ENCODE measurements around the gene ARHGDIB. TPM values are rescaled to one million over a fixed set of nuclear protein-coding genes. Genes with fewer than 3 reads are reported as not detected.

The ARHGDIB gene
- total RNA-seq, 3 donors from 2014 or later = 241 to 278 (median 247) TPM

DNA sequence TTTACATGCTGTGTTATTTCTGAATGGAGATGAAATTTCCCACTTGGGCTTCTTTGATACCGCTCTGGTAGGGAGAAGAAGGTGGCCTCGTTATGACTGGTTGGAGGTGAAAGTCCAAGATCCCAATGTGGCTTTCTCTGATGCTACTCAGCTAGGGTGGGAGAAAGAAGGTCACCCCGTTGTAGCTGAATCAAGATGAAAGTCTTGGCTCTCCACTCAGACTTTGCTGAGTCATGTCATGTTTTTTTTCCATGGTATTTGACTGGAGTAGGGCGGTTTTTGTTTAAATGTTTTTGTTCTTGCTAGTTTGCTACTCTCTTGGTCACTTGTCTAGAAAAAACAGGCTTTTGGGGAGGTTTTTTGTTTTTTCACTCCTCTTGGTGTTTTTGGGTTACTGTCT is 9.1 kb upstream of the ARHGDIB start:
- DNase-seq (no peak), ATAC-seq (no peak)
- no peaks in the 10 kb centered on the region for H3K9me3 Mint-ChIP-seq
- H3K4me3 Mint-ChIP-seq = no peak overlapping the region
- H3K36me3 Mint-ChIP-seq (ENCODE audit: insufficient read depth) = no peaks in the 10 kb centered on the region
- peaks cover 33% of the 10 kb centered on the region for H3K4me1 Mint-ChIP-seq (ENCODE audit: low read depth)
- no peaks in the 10 kb centered on the region for H3K27me3 Mint-ChIP-seq (ENCODE audit: low read depth)

GRCh38 chr12:14968478-14968877 is 7.1 kb upstream of the ARHGDIB start:
- DNase-seq (no peak), ATAC-seq (no peak)
- no peak overlapping the region for H3K4me3 Mint-ChIP-seq
- no peaks in the 10 kb centered on the region for H3K27me3 Mint-ChIP-seq (ENCODE audit: low read depth)
- no peaks in the 10 kb centered on the region for H3K9me3 Mint-ChIP-seq
- no peaks in the 10 kb centered on the region for H3K36me3 Mint-ChIP-seq (ENCODE audit: insufficient read depth)
- H3K4me1 Mint-ChIP-seq (ENCODE audit: low read depth) = peaks cover 46% of the 10 kb centered on the region

GRCh38 chr12:14965221-14965620 is 3.8 kb upstream of the ARHGDIB start:
- Mint-ChIP-seq H3K36me3 (ENCODE audit: insufficient read depth) (no peaks in the 10 kb centered on the region), H3K9me3 (no peaks in the 10 kb centered on the region), H3K27me3 (ENCODE audit: low read depth) (no peaks in the 10 kb centered on the region), H3K4me1 (ENCODE audit: low read depth) (peaks cover 51% of the 10 kb centered on the region), H3K4me3 (no peak overlapping the region)
- no peak for ATAC-seq
- DNase-seq = no peak

DNA sequence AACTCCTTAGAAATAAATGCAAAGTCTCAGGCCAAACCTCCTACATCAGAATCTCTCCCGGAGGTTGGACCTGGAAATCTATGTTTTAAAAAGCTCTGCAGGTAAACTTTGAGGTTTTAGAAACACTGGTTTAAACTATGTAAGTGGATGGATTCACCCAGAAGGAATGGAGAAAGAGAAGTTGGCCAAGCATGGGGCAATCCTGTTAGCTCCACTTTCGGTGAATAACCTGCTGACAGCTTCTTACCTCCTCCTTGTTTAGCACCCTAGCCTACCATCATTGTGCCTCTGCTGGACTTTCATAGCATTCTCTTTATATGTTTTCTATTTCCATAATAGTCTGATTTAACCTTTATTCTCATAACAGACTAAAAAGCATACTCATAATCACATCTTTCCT is 3.0 kb upstream of the ARHGDIB start:
- Mint-ChIP-seq H3K27me3 (ENCODE audit: low read depth) (no peaks in the 10 kb centered on the region), H3K4me1 (ENCODE audit: low read depth) (peaks cover 56% of the 10 kb centered on the region)

GRCh38 chr12:14963520-14963919 is 2.1 kb upstream of the ARHGDIB start:
- Mint-ChIP-seq H3K4me1 (ENCODE audit: low read depth) (peaks cover 64% of the 10 kb centered on the region), H3K36me3 (ENCODE audit: insufficient read depth) (no peaks in the 10 kb centered on the region), H3K9me3 (no peaks in the 10 kb centered on the region), H3K27me3 (ENCODE audit: low read depth) (no peaks in the 10 kb centered on the region), H3K4me3 (no peak overlapping the region)
- ATAC-seq (no peak), DNase-seq (no peak)

More for the DNA sequence above, 3.0 kb upstream of the ARHGDIB start:
- Mint-ChIP-seq H3K4me3 (no peak overlapping the region), H3K36me3 (ENCODE audit: insufficient read depth) (no peaks in the 10 kb centered on the region), H3K9me3 (no peaks in the 10 kb centered on the region)
- ATAC-seq = no peak
- no peak for DNase-seq

- peak overlapping the region; percentile 97 for H3K4me3 Mint-ChIP-seq
- no peaks in the 10 kb centered on the region for H3K27me3 Mint-ChIP-seq (ENCODE audit: low read depth)
- H3K36me3 Mint-ChIP-seq (ENCODE audit: insufficient read depth) = no peaks in the 10 kb centered on the region
- ATAC-seq = no peak
- H3K4me1 Mint-ChIP-seq (ENCODE audit: low read depth) = peaks cover 69% of the 10 kb centered on the region
- DNase-seq = no peak
- no peaks in the 10 kb centered on the region for H3K9me3 Mint-ChIP-seq
Observed at GRCh38 chr12:14962797-14963196, 1.4 kb upstream of the ARHGDIB start.

DNA sequence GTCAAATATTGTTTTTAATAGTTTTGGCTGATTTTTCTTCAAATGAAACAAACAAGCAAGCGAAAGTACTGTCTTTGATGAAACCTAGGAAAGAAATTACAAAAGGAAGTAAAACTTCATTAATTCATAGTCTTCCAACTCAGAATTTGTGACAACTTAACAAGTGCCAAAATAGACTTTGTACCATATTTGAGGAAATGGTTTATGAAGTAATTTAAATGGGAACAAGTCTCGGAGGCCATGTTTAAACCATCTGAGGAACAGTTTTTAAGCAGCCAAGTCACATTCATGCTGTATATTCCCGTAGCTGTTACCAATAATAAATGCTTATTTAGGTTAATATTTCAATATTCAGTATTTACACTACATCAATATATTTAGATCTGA is 745 bp upstream of the ARHGDIB start:
- Mint-ChIP-seq H3K4me3 (peak overlapping the region; percentile 97), H3K27me3 (ENCODE audit: low read depth) (no peaks in the 10 kb centered on the region), H3K4me1 (ENCODE audit: low read depth) (peaks cover 69% of the 10 kb centered on the region), H3K9me3 (no peaks in the 10 kb centered on the region), H3K36me3 (ENCODE audit: insufficient read depth) (no peaks in the 10 kb centered on the region)
- DNase-seq = no peak
- ATAC-seq = no peak

GRCh38 chr12:14960548-14961465 is 594 bp downstream of the ARHGDIB start:
- DNase-seq = no peak

DNA sequence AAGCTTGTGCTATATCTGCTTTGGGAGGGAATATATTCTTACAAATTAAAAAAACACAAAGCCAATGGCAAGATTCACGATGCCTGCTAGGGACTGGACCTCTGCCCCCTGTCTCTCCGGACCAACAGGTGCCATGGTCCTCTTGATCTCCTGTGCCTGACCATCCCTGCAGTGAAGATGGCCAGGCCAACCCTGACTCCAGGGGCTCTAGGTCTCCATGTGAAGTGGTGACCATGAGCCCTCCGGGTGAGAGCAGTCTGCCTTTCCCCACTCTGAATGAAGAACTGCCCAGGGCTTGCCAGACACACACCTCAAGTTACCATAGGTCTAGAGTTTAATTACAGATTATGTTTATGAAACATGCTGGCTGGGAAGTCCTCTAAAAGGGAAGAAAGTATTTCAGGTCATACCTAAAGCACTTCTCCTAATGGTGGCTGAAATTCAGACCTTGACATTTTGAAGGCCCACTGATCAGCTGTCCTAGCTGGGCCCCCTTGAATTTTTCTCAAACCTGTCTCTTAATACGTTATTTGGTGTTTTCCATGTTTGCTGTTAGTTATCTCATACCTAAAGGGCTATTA is 1.4 kb downstream of the ARHGDIB start:
- Mint-ChIP-seq H3K4me1 (ENCODE audit: low read depth) (peaks cover 76% of the 10 kb centered on the region), H3K9me3 (no peaks in the 10 kb centered on the region), H3K4me3 (peak overlapping the region; percentile 97), H3K36me3 (ENCODE audit: insufficient read depth) (no peaks in the 10 kb centered on the region), H3K27me3 (ENCODE audit: low read depth) (no peaks in the 10 kb centered on the region)
- DNase-seq = no peak
- ATAC-seq = no peak

More at GRCh38 chr12:14960548-14961465, 594 bp downstream of the ARHGDIB start:
- Mint-ChIP-seq H3K27me3 (ENCODE audit: low read depth) (no peaks in the 10 kb centered on the region), H3K4me3 (peak overlapping the region; percentile 97), H3K4me1 (ENCODE audit: low read depth) (peaks cover 80% of the 10 kb centered on the region), H3K9me3 (no peaks in the 10 kb centered on the region), H3K36me3 (ENCODE audit: insufficient read depth) (no peaks in the 10 kb centered on the region)
- ATAC-seq = peak; percentile 58 to 64

GRCh38 chr12:14959463-14959862 is 1.9 kb downstream of the ARHGDIB start:
- no peaks in the 10 kb centered on the region for H3K27me3 Mint-ChIP-seq (ENCODE audit: low read depth)
- no peaks in the 10 kb centered on the region for H3K9me3 Mint-ChIP-seq
- H3K36me3 Mint-ChIP-seq (ENCODE audit: insufficient read depth) = no peaks in the 10 kb centered on the region
- peak overlapping the region; percentile 97 for H3K4me3 Mint-ChIP-seq
- no peak for DNase-seq
- H3K4me1 Mint-ChIP-seq (ENCODE audit: low read depth) = peaks cover 75% of the 10 kb centered on the region
- ATAC-seq = no peak

DNA sequence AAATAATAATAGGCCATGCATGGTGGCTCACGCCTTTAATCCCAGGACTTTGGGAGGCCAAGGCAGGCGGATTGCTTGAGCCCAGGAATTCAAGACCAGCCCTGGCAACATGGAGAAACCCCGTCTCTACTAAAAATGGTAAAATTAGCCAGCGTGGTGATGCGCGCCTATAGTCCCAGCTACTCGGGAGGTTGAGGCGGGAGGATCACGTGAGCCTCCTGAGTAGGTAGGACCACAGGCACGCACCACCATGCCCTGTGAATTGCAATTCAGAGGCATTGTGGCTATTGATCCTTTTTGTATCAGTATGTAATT is 2.3 kb downstream of the ARHGDIB start:
- DNase-seq (no peak), ATAC-seq (no peak)
- no peaks in the 10 kb centered on the region for H3K9me3 Mint-ChIP-seq
- H3K4me1 Mint-ChIP-seq (ENCODE audit: low read depth) = peaks cover 75% of the 10 kb centered on the region
- no peaks in the 10 kb centered on the region for H3K36me3 Mint-ChIP-seq (ENCODE audit: insufficient read depth)
- peak overlapping the region; percentile 97 for H3K4me3 Mint-ChIP-seq
- H3K27me3 Mint-ChIP-seq (ENCODE audit: low read depth) = no peaks in the 10 kb centered on the region

GRCh38 chr12:14958361-14959125 is 2.9 kb downstream of the ARHGDIB start:
- Mint-ChIP-seq H3K4me1 (ENCODE audit: low read depth) (peaks cover 75% of the 10 kb centered on the region), H3K4me3 (peak overlapping the region; percentile 97), H3K36me3 (ENCODE audit: insufficient read depth) (no peaks in the 10 kb centered on the region), H3K27me3 (ENCODE audit: low read depth) (no peaks in the 10 kb centered on the region), H3K9me3 (no peaks in the 10 kb centered on the region)
- DNase-seq (no peak), ATAC-seq (peak; percentile 23 to 32)

GRCh38 chr12:14957551-14958168 is 3.7 kb downstream of the ARHGDIB start:
- ATAC-seq = no peak
- H3K27me3 Mint-ChIP-seq (ENCODE audit: low read depth) = no peaks in the 10 kb centered on the region
- no peaks in the 10 kb centered on the region for H3K9me3 Mint-ChIP-seq
- H3K36me3 Mint-ChIP-seq (ENCODE audit: insufficient read depth) = no peaks in the 10 kb centered on the region
- H3K4me3 Mint-ChIP-seq = peak overlapping the region; percentile 97
- no peak for DNase-seq
- H3K4me1 Mint-ChIP-seq (ENCODE audit: low read depth) = peaks cover 77% of the 10 kb centered on the region

GRCh38 chr12:14956905-14957304 is 4.5 kb downstream of the ARHGDIB start:
- no peaks in the 10 kb centered on the region for H3K9me3 Mint-ChIP-seq
- H3K4me3 Mint-ChIP-seq = peak overlapping the region; percentile 97
- peaks cover 5% of the 10 kb centered on the region for H3K36me3 Mint-ChIP-seq (ENCODE audit: insufficient read depth)
- no peak for DNase-seq
- ATAC-seq = no peak
- peaks cover 80% of the 10 kb centered on the region for H3K4me1 Mint-ChIP-seq (ENCODE audit: low read depth)
- no peaks in the 10 kb centered on the region for H3K27me3 Mint-ChIP-seq (ENCODE audit: low read depth)

All from activated T-cell treated with anti-CD3 and anti-CD28 coated beads, Interleukin-2, amount 50 U/mL, for 4 hours (primary cell).